22Rv1 (cell line): ENCODE data around the gene CGNL1.

ENCODE experiments used
- CTCF ChIP-seq: fragments of 450-650 bp; IDR thresholded peaks from 2 replicates; pipeline ENCODE4 v1.5.1; 2017; ENCODE audit warnings: mild to moderate bottlenecking
- ZFX ChIP-seq: fragments of 450-650 bp; IDR thresholded peaks from 2 replicates; pipeline ENCODE4 v1.6.1; 2017; ENCODE audit warnings: antibody characterized with exemption, borderline replicate concordance

- TF ChIP-seq CTCF (no peak), ZFX (no peak)
Measured at GRCh38 chr15:57540211-57540610, 163.9 kb downstream of the CGNL1 start.
